Activated naive CD8-positive, alpha-beta T cell treated with anti-CD3 and anti-CD28 coated beads, Interleukin-2, amount 10 ng/mL, durations not matched to agents 7 days and 5 days (primary cell): ENCODE measurements around the gene TXLNA. TPM values are rescaled to one million over a fixed set of nuclear protein-coding genes. Genes with fewer than 3 reads are reported as not detected.

Experiments
- ATAC-seq: fragments of 150-1000 bp; cut with Tn5 transposase; one replicate; pipeline ENCODE4 v1.10.0; 2021; ENCODE audit warnings: low read depth, moderate library complexity
- POLR2A ChIA-PET: fragments of 350-600 bp; sonication (Branson Sonifier 250); formaldehyde crosslinking; loops from one replicate; lab custom pipeline; 2021; ENCODE audit warnings: antibody characterized with exemption; lab: Charles Lee
- DNase-seq: peaks from one replicate; pipeline ENCODE4 v3.0.0; 2021
- H3K27ac Mint-ChIP-seq: one replicate; pipeline ENCODE4 v1.8.0; 2022; ENCODE audit warnings: mild to moderate bottlenecking, mixed read lengths
- H3K27me3 Mint-ChIP-seq: one replicate; pipeline ENCODE4 v1.8.0; 2022; ENCODE audit warnings: mild to moderate bottlenecking, moderate library complexity, mixed read lengths
- H3K36me3 Mint-ChIP-seq: one replicate; pipeline ENCODE4 v1.8.0; 2021; ENCODE audit warnings: mild to moderate bottlenecking, mixed read lengths
- H3K4me1 Mint-ChIP-seq: one replicate; pipeline ENCODE4 v1.8.0; 2021; ENCODE audit warnings: mixed read lengths
- H3K4me3 Mint-ChIP-seq: one replicate; pipeline ENCODE4 v1.8.0; 2022; ENCODE audit warnings: mild to moderate bottlenecking, moderate library complexity, mixed read lengths
- H3K9me3 Mint-ChIP-seq: one replicate; pipeline ENCODE4 v1.8.0; 2021; ENCODE audit warnings: mixed read lengths
- total RNA-seq, 2 experiments: library from RNA; stranded (reverse); gene quantifications; one replicate each; pipeline ENCODE4 v1.2.3, GENCODE V29; 2021

TXLNA gene
- total RNA-seq, 2 experiments from 2014 or later = 62.5 to 68.8 TPM

- ATAC-seq = no peak
- H3K36me3 Mint-ChIP-seq = peaks cover 55% of the 10 kb centered on the region
- H3K4me1 Mint-ChIP-seq = peaks cover 52% of the 10 kb centered on the region
Measured at GRCh38 chr1:32192220-32192948, 12.9 kb downstream of the TXLNA start.

DNA sequence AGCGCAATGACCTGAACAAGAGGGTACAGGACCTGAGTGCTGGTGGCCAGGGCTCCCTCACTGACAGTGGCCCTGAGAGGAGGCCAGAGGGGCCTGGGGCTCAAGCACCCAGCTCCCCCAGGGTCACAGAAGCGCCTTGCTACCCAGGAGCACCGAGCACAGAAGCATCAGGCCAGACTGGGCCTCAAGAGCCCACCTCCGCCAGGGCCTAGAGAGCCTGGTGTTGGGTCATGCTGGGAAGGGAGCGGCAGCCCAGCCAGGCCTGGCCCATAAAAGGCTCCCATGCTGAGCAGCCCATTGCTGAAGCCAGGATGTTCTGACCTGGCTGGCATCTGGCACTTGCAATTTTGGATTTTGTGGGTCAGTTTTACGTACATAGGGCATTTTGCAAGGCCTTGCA is 15.5 kb downstream of the TXLNA start:
- POLR2A ChIA-PET = interaction anchor here (1.7 to 2.6 kb wide), 3 partner anchors 11 to 141 kb away, joined by 7 to 11 read pairs (median 9); partner anchors contain the start of genes IQCC, MARCKSL1 and TXLNA
- no peaks in the 10 kb centered on the region for H3K9me3 Mint-ChIP-seq
- peaks cover 65% of the 10 kb centered on the region for H3K4me1 Mint-ChIP-seq
- DNase-seq (no peak), ATAC-seq (no peak)
- H3K36me3 Mint-ChIP-seq = peaks cover 52% of the 10 kb centered on the region
- H3K4me3 Mint-ChIP-seq = no peak overlapping the region
- peak overlapping the region; percentile 16 for H3K27ac Mint-ChIP-seq
- peaks cover 2% of the 10 kb centered on the region for H3K27me3 Mint-ChIP-seq

More at GRCh38 chr1:32192220-32192948, 12.9 kb downstream of the TXLNA start:
- Mint-ChIP-seq H3K9me3 (no peaks in the 10 kb centered on the region), H3K27me3 (peaks cover 2% of the 10 kb centered on the region), H3K4me3 (no peak overlapping the region), H3K27ac (no peak overlapping the region)
- POLR2A ChIA-PET = interaction anchor here (0.8 to 2.3 kb wide), 3 partner anchors 9 to 43 kb away, joined by 3 to 10 read pairs (median 6); partner anchors contain the start of gene CCDC28B
- DNase-seq = no peak

DNA sequence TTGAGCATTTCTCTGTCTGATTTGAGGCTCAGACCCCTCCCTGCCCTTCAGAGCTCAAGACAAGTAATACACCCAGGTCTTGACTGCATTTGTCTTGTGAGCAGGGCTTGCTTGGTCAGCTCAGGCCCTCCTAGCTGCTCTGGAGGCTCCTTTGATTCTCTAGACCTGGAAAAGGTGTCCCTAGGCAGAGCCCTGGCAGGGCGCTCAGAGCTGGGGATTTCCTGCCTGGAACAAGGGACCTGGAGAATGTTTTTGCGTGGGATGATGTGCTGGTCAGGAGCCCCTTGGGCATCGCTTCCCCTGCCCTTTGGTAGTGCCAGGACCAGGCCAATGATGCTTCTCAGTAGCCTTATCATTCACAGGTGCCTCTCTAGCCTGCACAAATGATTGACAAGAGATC is 16.1 kb downstream of the TXLNA start:
- Mint-ChIP-seq H3K27me3 (peaks cover 2% of the 10 kb centered on the region), H3K9me3 (no peaks in the 10 kb centered on the region), H3K4me1 (peaks cover 70% of the 10 kb centered on the region), H3K4me3 (peak overlapping the region; percentile 8), H3K36me3 (peaks cover 49% of the 10 kb centered on the region), H3K27ac (no peak overlapping the region)
- no peak for DNase-seq
- ATAC-seq = no peak
- POLR2A ChIA-PET = interaction anchor here (1.7 to 2.6 kb wide), 4 partner anchors 10 to 140 kb away, joined by 7 to 11 read pairs (median 10); partner anchors contain the start of genes IQCC, MARCKSL1 and TXLNA

DNA sequence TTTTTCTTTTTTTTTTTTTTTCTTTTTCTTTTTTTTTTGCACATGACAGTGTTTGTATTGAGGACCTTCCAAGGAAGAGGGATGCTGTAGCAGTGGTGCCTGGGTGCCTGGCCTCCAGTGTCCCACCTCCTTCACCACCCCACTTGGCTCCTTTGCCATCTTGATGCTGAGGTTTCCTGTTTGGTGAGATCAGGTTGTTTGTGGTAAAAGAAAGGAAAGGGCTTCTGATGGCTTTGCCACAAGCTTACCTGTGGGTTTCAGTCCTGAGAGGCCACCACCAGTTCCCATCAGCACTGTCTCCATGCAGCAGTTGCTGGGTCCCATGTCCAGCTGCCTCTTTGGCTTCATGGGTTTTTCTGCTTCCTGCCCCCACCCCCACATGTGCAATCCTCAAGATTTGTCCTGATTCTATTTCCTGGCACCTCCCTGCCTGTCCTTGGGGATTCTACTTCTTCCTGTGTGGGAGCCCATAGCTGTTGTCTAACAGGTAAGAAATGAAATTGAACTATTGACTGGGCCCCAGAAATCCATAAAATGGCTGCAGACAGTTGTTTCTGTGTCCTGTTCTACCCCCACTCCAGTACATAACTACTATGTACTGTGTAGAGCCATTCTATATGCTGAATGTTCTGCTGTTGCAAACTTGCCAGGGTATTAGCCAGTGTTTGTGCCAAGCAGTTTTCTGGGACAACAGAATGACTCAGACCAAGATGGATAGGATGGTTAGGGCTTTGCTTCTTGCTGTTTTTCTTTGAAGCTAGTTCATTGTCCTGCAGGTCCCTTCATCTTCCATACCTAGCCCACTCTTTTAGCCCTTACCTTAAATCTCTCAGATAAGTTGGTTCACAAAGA is 16.7 kb downstream of the TXLNA start:
- Mint-ChIP-seq H3K9me3 (no peaks in the 10 kb centered on the region), H3K4me1 (peaks cover 70% of the 10 kb centered on the region), H3K27ac (peak overlapping the region; percentile 77), H3K4me3 (peak overlapping the region; percentile 70), H3K36me3 (peaks cover 47% of the 10 kb centered on the region), H3K27me3 (peaks cover 2% of the 10 kb centered on the region)
- ATAC-seq (peak; percentile 14), DNase-seq (no peak)
- POLR2A ChIA-PET = interaction anchor here (0.9 to 2.6 kb wide), 7 partner anchors 10 to 140 kb away, joined by 3 to 11 read pairs (median 5); partner anchors contain the start of genes IQCC, MARCKSL1 and TXLNA

DNA sequence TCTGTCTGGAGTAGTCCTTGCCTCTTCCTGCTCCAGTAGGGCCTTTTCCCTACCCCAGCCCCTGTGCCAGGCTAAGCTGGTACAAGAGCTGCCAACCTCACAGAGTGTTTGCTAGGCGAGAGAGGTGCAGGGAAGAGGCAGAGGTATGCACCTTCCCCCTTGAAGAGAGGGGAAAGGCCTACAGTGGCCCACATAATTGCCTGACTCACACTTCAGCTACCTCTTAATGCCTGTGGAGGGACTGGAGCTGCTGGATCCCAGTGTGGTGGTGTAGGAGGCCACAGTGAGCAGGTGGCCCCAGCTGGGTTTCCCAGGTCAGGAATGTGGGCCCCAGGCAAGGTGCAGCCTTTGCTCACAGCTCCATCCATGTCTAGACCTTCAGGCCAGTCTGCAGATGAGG is 17.6 kb downstream of the TXLNA start:
- POLR2A ChIA-PET = interaction anchor here (0.8 to 2.2 kb wide), 6 partner anchors 9 to 125 kb away, joined by 3 to 11 read pairs (median 4); partner anchors contain the start of genes HDAC1, IQCC and TXLNA
- Mint-ChIP-seq H3K4me1 (peaks cover 67% of the 10 kb centered on the region), H3K4me3 (no peak overlapping the region), H3K27ac (no peak overlapping the region), H3K27me3 (peaks cover 2% of the 10 kb centered on the region), H3K9me3 (no peaks in the 10 kb centered on the region), H3K36me3 (peaks cover 45% of the 10 kb centered on the region)
- no peak for DNase-seq
- no peak for ATAC-seq

GRCh38 chr1:32197837-32198236 is 18.4 kb downstream of the TXLNA start:
- Mint-ChIP-seq H3K36me3 (peaks cover 45% of the 10 kb centered on the region), H3K27ac (no peak overlapping the region), H3K4me1 (peaks cover 69% of the 10 kb centered on the region)

GRCh38 chr1:32198237-32199042 is 19.0 kb downstream of the TXLNA start:
- ATAC-seq = no peak
- peaks cover 2% of the 10 kb centered on the region for H3K27me3 Mint-ChIP-seq
- no peak for DNase-seq
- H3K4me1 Mint-ChIP-seq = peaks cover 67% of the 10 kb centered on the region
- H3K36me3 Mint-ChIP-seq = peaks cover 43% of the 10 kb centered on the region
- POLR2A ChIA-PET = interaction anchor here (0.8 kb wide), 2 partner anchors 10 to 196 kb away, joined by 3 read pairs; partner anchors contain the start of genes BSDC1 and DCDC2B
- H3K4me3 Mint-ChIP-seq = no peak overlapping the region
- H3K27ac Mint-ChIP-seq = no peak overlapping the region
- H3K9me3 Mint-ChIP-seq = no peaks in the 10 kb centered on the region

More at GRCh38 chr1:32197837-32198236, 18.4 kb downstream of the TXLNA start:
- DNase-seq = no peak
- POLR2A ChIA-PET = interaction anchor here (0.8 to 2.2 kb wide), 4 partner anchors 8 to 197 kb away, joined by 3 to 11 read pairs (median 4); partner anchors contain the start of genes BSDC1, HDAC1, IQCC and TXLNA
- Mint-ChIP-seq H3K9me3 (no peaks in the 10 kb centered on the region), H3K27me3 (peaks cover 2% of the 10 kb centered on the region), H3K4me3 (no peak overlapping the region)
- ATAC-seq = no peak

- Mint-ChIP-seq H3K27me3 (peaks cover 2% of the 10 kb centered on the region), H3K4me3 (peak overlapping the region; percentile 10), H3K27ac (peak overlapping the region; percentile 16), H3K4me1 (peaks cover 63% of the 10 kb centered on the region), H3K9me3 (no peaks in the 10 kb centered on the region), H3K36me3 (peaks cover 43% of the 10 kb centered on the region)
- POLR2A ChIA-PET = interaction anchor here (0.8 to 1.6 kb wide), 2 partner anchors 9 to 17 kb away, joined by 3 to 6 read pairs; partner anchors contain the start of gene DCDC2B
- no peak for ATAC-seq
- DNase-seq = no peak
Measured at GRCh38 chr1:32199043-32199716, 19.7 kb downstream of the TXLNA start.

GRCh38 chr1:32199717-32200072 is 20.2 kb downstream of the TXLNA start:
- Mint-ChIP-seq H3K4me3 (peak overlapping the region; percentile 84), H3K4me1 (peaks cover 62% of the 10 kb centered on the region), H3K27me3 (peaks cover 2% of the 10 kb centered on the region), H3K9me3 (no peaks in the 10 kb centered on the region), H3K27ac (peak overlapping the region; percentile 91), H3K36me3 (peaks cover 40% of the 10 kb centered on the region)
- POLR2A ChIA-PET = interaction anchor here (0.9 to 3.1 kb wide), 8 partner anchors 10 to 127 kb away, joined by 3 to 37 read pairs (median 7); partner anchors contain the start of genes KPNA6, TMEM39B and TXLNA
- no peak for ATAC-seq
- DNase-seq = no peak

DNA sequence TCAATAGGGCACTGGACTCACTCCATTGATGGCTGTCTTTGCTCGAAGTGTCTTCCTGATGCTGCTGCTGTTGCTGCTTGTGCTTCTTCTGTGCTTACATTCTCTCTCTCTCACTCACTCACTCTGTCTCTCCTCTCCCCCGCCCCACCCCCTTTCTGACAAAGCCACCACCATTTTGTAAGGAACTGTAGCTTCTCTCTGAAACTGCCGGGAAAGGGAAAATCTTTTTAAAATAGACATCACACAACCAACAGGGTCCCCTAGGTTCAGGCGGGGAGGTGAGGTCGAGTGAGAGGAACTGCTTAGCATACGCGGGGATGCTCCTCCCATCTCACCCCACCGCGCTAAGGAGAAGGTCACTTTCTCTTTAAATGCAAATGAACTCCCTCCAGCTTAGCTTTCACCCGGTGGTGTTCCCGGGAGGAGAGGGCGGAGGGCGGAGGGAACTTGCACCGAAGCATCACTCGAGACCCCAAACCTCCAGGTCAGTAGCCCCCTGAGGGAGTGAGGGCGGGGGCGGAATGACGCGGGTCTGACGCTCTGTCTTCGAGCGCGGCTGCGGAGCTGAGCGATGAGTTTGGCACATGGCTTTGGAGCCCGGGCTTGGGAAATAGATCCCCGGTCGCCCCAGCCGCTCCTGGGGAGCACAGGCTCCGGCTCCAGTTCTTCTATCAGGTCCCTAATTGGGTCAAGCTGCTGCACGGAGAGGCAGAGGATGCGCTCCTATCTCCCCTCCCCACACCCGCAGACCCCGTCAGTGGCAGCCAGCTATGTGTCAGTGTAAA is 20.9 kb downstream of the TXLNA start, which contains the start of gene CCDC28B:
Gene CCDC28B, plus strand, starts transcription at position 370 of the 785 bp plus-strand sequence. CDS start 1,341 bp downstream, outside the sequence.
- H3K4me3 Mint-ChIP-seq = peak within 1 kb of the TSS; percentile 84
- no peaks in the 10 kb centered on the region for H3K9me3 Mint-ChIP-seq
- peak within 1 kb of the TSS; percentile 91 for H3K27ac Mint-ChIP-seq

More for the DNA sequence above, 20.9 kb downstream of the TXLNA start, which contains the start of gene CCDC28B:
- H3K4me1 Mint-ChIP-seq = peaks cover 56% of the 10 kb centered on the region
- peaks cover 41% of the 10 kb centered on the region for H3K36me3 Mint-ChIP-seq
- peak; percentile 55 for ATAC-seq
- POLR2A ChIA-PET = interaction anchor here (0.6 to 3.1 kb wide), 15 partner anchors 8 to 404 kb away, joined by 3 to 37 read pairs (median 6); partner anchors contain the start of genes BSDC1, KPNA6, LCK and MARCKSL1
- H3K27me3 Mint-ChIP-seq = peaks cover 2% of the 10 kb centered on the region
- DNase-seq = peak; percentile 72
